HCT116 (cell line): ENCODE data around the gene NEO1.

Experiments
- ATF3 ChIP-seq: IDR thresholded peaks from 2 replicates; pipeline ENCODE4 v1.6.1; 2012
- CTCF ChIP-seq, 3 experiments: fragments of 200-600 bp in 1 of 3; sonication (generic) in 1 of 3; IDR thresholded peaks in 2 of 3; conservative IDR thresholded peaks in 1 of 3; 2 replicates each; pipeline ENCODE4 v1.5.1; 2012 to 2017; ENCODE audit warnings: low read depth in 2 of 3, low read length in 2 of 3, antibody characterized with exemption in 1 of 3, borderline replicate concordance in 1 of 3, control low read depth in 1 of 3, mild to moderate bottlenecking in 1 of 3, mixed read lengths in 1 of 3, mixed run types in 1 of 3, moderate library complexity in 1 of 3; ENCODE audit not compliant: insufficient read depth in 1 of 3
- EGR1 ChIP-seq: IDR thresholded peaks from 2 replicates; pipeline ENCODE4 v1.6.1; 2012; ENCODE audit warnings: low read depth
- POLR2AphosphoS5 ChIP-seq: IDR thresholded peaks from 2 replicates; pipeline ENCODE4 v1.6.1; 2011; ENCODE audit warnings: mild to moderate bottlenecking, low read depth, low read length, moderate library complexity
- RAD21 ChIP-seq: IDR thresholded peaks from 2 replicates; pipeline ENCODE4 v1.6.1; 2012; ENCODE audit warnings: low read depth, mild to moderate bottlenecking
- REST ChIP-seq: IDR thresholded peaks from 2 replicates; pipeline ENCODE4 v1.6.1; 2012; ENCODE audit warnings: low read depth
- YY1 ChIP-seq: IDR thresholded peaks from 2 replicates; pipeline ENCODE4 v1.6.1; 2011; ENCODE audit warnings: low read length, low read depth, moderate library complexity, mild to moderate bottlenecking; ENCODE audit not compliant: insufficient replicate concordance; ENCODE audit errors: extremely low read depth

- TF ChIP-seq CTCF (IDR thresholded peaks at IDR 0.05 in 2 of 3, conservative IDR thresholded peaks at IDR 0.05 in 1 of 3; ENCODE audit: borderline replicate concordance in 1 of 3, insufficient read depth in 1 of 3, low read depth in 2 of 3, low read length in 2 of 3), result no peak
- TF ChIP-seq REST, result no peak
- TF ChIP-seq YY1, result no peak
- no peak for TF ChIP-seq RAD21
- TF ChIP-seq ATF3, result no peak
- no peak for TF ChIP-seq POLR2AphosphoS5
- TF ChIP-seq EGR1, result no peak
Observed at GRCh38 chr15:73028831-73029451, 23.3 kb upstream of the NEO1 start.
